ENCODE measurements around the gene JAM3.
"Not testable (repeated sequence)": the region's sequence is repeated elsewhere in the genome, so short reads cannot be mapped to it uniquely, and the experiment has no call there.

Gene JAM3

GRCh38 chr11:134170919-134171281 is 102.0 kb downstream of the JAM3 start:
- no peak for DNase-seq

- no peak for DNase-seq
Observed at GRCh38 chr11:134171951-134172350, 103.1 kb downstream of the JAM3 start.

GRCh38 chr11:134173296-134173695 is 104.4 kb downstream of the JAM3 start:
- DNase-seq: no peak

- DNase-seq: no peak
Observed at GRCh38 chr11:134176284-134176683, 107.4 kb downstream of the JAM3 start.

GRCh38 chr11:134178032-134178674 is 109.3 kb downstream of the JAM3 start:
- no peak for DNase-seq

- DNase-seq: no peak
Observed at GRCh38 chr11:134181707-134182106, 112.8 kb downstream of the JAM3 start.

GRCh38 chr11:134188092-134188491 is 119.2 kb downstream of the JAM3 start:
- not testable (repeated sequence) for DNase-seq

GRCh38 chr11:134196756-134197155 is 127.9 kb downstream of the JAM3 start:
- no peak for DNase-seq

GRCh38 chr11:134199531-134199930 is 130.7 kb downstream of the JAM3 start:
- no peak for DNase-seq

GRCh38 chr11:134200688-134201087 is 131.8 kb downstream of the JAM3 start:
- DNase-seq: no peak

Data from nucleus accumbens (tissue), 56 donors.